HG03066 (cell line): ENCODE results near the gene RARB.

Source experiments
- ATAC-seq: cut with Tn5 transposase; IDR thresholded peaks from one replicate; pipeline ENCODE4 v1.9.1; 2021; ENCODE audit warnings: low read depth; ENCODE audit not compliant: unreplicated experiment

The RARB gene

DNA sequence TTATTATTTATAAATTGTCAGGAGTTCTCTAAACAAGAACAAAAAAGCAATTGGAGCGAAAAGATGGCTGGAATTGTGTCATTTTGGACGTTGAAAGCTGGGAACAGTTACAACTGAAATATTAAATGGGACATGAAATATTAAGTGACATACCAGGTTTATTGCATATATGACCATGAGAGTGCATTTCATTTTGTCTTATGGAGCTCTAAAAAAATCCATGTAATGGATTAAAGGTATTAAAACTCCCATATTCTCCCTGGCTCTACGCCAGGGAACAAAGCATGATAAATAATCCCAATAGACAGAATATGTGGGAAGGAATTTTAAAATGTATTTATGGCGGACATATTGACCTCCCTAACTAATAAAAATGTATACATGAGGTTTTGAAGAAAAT is 17.7 kb downstream of the RARB start:
- no peak for ATAC-seq

- no peak for ATAC-seq
These were observed 19.2 kb downstream of the RARB start for GRCh38 chr3:25447285-25447684.

GRCh38 chr3:25447925-25448324 is 19.9 kb downstream of the RARB start:
- no peak for ATAC-seq

GRCh38 chr3:25448750-25449692 is 21.0 kb downstream of the RARB start:
- no peak for ATAC-seq

DNA sequence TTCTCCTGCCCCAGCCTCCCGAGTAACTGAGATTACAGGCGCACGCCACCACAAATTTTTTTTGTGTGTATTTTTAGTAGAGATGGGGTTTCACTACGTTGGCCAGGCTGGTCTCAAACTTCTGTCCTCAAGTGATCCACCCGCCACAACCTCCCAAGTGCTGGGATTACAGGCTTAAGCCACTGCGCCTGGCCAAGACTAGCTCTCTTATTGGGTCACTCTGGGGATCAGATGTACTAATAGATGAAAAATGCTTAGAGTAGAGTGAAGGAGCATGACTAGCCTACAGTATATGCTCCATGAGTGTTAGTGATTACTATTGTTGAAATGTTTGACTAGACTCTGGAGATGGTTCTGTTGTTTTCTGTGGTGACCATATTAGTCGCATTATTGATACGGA is 21.8 kb downstream of the RARB start:
- ATAC-seq, result no peak

GRCh38 chr3:25452192-25452591 is 24.1 kb downstream of the RARB start:
- ATAC-seq, result no peak

DNA sequence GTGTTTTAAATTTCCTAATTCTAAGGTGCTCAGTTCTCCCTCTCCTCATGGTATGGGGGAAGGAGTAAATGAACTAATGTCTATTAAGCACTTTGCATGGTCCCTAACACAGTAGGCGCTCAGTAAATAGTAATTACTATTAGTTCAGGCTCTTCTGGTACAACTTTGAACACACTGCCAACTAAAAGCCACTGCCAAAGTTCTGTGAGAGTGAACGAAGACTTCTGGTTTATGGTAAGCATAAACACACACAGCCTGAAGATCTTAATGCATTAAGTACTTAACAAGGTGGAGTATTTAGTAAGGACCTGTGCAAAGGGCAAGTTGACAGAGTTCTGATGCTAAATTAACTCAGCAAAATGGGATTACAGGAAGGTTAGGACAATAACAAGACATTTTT is 24.7 kb downstream of the RARB start:
- ATAC-seq, result no peak

GRCh38 chr3:25453619-25454004 is 25.5 kb downstream of the RARB start:
- no peak for ATAC-seq

DNA sequence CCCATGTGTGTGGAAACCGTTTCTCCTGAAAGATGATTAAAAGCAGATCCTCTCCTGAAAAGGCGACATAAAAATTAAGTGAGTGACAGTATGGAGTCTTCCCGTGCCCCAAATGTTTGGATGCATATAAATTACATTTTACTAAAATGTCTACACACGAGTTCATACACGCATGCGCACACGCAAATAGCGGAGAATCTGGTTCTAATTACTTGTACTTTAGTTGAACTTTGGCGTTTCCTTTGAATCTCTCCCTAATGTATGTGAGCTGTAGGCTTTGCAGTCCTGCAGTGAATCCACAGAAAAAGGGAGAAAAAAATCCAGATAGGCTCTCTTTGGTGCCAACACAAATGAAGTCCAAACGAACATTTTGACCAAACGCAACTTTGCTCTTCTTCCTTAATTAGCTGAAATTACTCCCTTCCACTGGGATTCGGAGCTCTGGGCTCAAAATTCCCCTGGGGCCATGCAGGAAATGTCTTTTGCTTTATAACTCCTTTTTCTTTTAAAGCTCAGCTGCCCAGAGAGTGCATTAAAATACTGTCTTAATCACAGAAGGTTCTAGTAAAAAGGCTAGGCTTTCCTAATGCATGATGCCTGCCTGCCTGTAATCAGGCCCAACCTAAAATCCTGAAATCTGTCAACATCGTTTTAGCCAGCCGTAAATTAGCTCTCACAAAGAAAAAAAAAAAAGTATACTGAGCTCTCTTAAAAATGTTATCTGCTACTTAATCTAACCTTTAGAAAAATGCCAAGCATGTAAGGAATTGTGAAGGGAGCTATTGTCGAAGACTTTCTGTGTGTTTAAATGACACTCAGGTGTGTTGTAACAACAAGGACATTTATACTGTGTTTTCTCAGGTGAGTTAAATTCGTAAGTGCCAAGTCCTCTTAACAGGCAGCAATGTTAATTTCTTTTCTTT is 26.2 kb downstream of the RARB start:
- no peak for ATAC-seq

GRCh38 chr3:25455441-25456132 is 27.5 kb downstream of the RARB start:
- ATAC-seq, result no peak

GRCh38 chr3:25456723-25457670 is 28.9 kb downstream of the RARB start:
- no peak for ATAC-seq

GRCh38 chr3:25457671-25458419 is 29.8 kb downstream of the RARB start:
- ATAC-seq, result no peak

DNA sequence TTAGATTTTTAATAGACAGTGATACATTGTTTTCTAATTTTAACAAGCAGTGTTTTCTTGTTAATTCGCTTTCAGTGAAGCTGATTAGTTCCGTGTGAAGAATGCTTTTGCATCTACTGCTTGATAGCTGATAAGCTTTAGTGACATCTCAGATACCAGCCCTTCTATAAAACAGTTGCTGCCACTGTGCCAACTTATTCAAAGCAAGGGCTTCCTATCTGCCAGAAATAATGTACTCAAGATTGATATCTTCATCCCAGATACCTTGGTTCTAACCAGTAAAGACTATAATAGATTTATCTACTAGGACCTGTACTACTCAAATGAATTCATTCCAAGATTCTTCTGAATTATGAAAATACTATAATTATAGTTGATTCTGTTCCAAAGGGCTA is 30.4 kb downstream of the RARB start:
- no peak for ATAC-seq

DNA sequence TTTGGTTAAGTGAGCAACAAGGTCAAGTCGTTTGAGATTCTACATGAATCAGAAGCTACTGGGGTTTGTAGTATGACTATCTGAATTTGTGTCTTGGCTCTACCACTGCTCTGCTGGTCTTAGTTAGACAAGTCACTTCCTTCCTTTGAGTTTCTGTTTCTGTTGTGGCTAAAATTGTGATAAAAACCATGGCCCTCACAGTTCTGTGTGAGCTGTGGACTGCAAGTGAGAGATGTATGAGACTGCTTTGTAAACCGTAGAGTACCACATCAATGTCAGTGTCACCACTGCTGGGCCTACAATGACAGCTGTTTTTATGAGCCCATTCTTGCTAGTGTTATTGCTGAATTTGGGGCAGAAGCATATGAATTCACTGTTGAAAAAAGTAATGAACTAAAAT is 32.7 kb downstream of the RARB start:
- peak; percentile 93 for ATAC-seq

GRCh38 chr3:25461946-25462345 is 33.9 kb downstream of the RARB start:
- no peak for ATAC-seq

DNA sequence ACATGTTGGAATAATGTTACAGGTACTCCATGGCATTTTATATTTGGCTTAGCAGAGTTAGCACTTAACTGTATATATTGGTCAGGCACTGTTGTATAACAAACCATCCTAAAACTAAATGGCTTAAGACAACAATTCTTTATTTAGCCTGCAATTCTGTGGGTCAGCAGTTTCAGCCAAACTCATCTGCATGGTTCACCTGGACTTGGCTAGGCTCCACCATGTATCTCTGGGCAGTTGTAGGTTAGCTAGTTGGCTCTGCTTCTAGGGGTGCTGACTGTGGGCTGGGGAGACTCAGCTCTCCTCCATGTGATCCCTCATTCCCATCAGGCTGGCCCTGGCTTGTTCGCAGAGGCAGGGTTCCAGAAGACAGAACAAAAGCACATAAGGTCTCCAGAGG is 34.4 kb downstream of the RARB start:
- ATAC-seq, result no peak

DNA sequence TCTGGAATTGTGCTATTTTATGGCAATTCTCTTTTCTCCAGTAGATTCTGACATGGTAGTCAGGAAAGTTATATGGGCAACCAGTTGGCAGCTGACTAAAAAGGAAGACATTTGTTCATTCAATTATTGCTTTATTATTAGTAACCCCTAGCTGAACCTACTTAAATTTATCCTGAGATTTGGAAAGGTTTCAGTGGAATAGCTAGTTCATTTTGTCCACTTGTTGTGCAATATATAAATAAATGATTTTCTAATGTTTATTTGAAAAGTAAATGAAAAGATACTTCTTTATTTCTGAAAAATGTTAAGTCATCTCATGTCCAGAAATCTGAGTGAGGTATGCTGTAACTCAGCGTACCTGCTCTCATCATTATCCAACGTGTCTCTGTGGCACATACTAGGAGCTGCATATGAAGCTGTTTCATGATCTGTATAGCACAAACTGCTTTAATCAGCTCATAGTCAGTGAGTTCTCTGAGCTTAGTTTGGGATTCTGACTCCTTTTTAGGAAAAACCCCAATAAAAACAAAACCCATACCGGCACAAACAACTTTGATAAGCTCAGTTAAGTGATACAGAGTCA is 35.9 kb downstream of the RARB start:
- no peak for ATAC-seq

GRCh38 chr3:25465266-25465860 is 37.3 kb downstream of the RARB start:
- ATAC-seq, result no peak
